WTC11 (cell line): Measurements from ENCODE around the gene MIEF1. TPM values are rescaled to one million over a fixed set of nuclear protein-coding genes. Genes with fewer than 3 reads are reported as not detected.

Source experiments
- ATF1 ChIP-seq: sonication (generic); formaldehyde crosslinking; IDR thresholded peaks from 2 replicates; pipeline ENCODE4 v1.8.1; 2023; ENCODE audit warnings: mild to moderate bottlenecking, moderate library complexity, missing genetic modification reagents
- ATF3 ChIP-seq: sonication (generic); formaldehyde crosslinking; conservative IDR thresholded peaks from 2 replicates; pipeline ENCODE4 v1.8.1; 2022; ENCODE audit warnings: mild to moderate bottlenecking, missing genetic modification reagents
- CREM ChIP-seq: sonication (generic); formaldehyde crosslinking; IDR thresholded peaks from 2 replicates; pipeline ENCODE4 v1.8.1; 2022; ENCODE audit warnings: mild to moderate bottlenecking, missing genetic modification reagents, moderate library complexity
- ETV6 ChIP-seq: sonication (generic); formaldehyde crosslinking; IDR thresholded peaks from 2 replicates; pipeline ENCODE4 v1.8.1; 2022; ENCODE audit warnings: mild to moderate bottlenecking, missing genetic modification reagents
- FOXP4 ChIP-seq: sonication (generic); formaldehyde crosslinking; IDR thresholded peaks from 2 replicates; pipeline ENCODE4 v1.8.0; 2022; ENCODE audit warnings: mild to moderate bottlenecking, missing genetic modification reagents
- JUN ChIP-seq: sonication (generic); formaldehyde crosslinking; IDR thresholded peaks from 2 replicates; pipeline ENCODE4 v1.8.0; 2023; ENCODE audit warnings: mild to moderate bottlenecking, missing genetic modification reagents
- MXD4 ChIP-seq: fragments of 250-450 bp; sonication (Bioruptor Pico); IDR thresholded peaks from 2 replicates; pipeline ENCODE4 v1.8.0; 2021; ENCODE audit warnings: mild to moderate bottlenecking, moderate library complexity, borderline replicate concordance
- NR1H2 ChIP-seq: sonication (generic); formaldehyde crosslinking; IDR thresholded peaks from 2 replicates; pipeline ENCODE4 v1.9.0; 2021; ENCODE audit warnings: mild to moderate bottlenecking, moderate library complexity, missing genetic modification reagents
- PREB ChIP-seq: sonication (generic); formaldehyde crosslinking; IDR thresholded peaks from 2 replicates; pipeline ENCODE4 v1.8.1; 2022; ENCODE audit warnings: mild to moderate bottlenecking, missing genetic modification reagents, moderate library complexity, borderline replicate concordance
- RELA ChIP-seq: sonication (generic); formaldehyde crosslinking; IDR thresholded peaks from 2 replicates; pipeline ENCODE4 v1.8.1; 2022; ENCODE audit warnings: missing genetic modification reagents, mild to moderate bottlenecking, borderline replicate concordance
- SMAD3 ChIP-seq: sonication (generic); formaldehyde crosslinking; IDR thresholded peaks from 2 replicates; pipeline ENCODE4 v1.8.0; 2022; ENCODE audit warnings: missing genetic modification reagents, mild to moderate bottlenecking, borderline replicate concordance
- TP53 ChIP-seq: sonication (generic); formaldehyde crosslinking; IDR thresholded peaks from 2 replicates; pipeline ENCODE4 v1.8.1; 2023; ENCODE audit warnings: mild to moderate bottlenecking, missing genetic modification reagents
- ZBTB21 ChIP-seq: sonication (generic); formaldehyde crosslinking; IDR thresholded peaks from 2 replicates; pipeline ENCODE4 v1.8.1; 2023; ENCODE audit warnings: mild to moderate bottlenecking, missing genetic modification reagents, borderline replicate concordance
- ZMAT4 ChIP-seq: fragments of 250-450 bp; sonication (Bioruptor Pico); IDR thresholded peaks from 2 replicates; pipeline ENCODE4 v1.9.0; 2021; ENCODE audit warnings: mild to moderate bottlenecking
- ZNF232 ChIP-seq: sonication (generic); formaldehyde crosslinking; IDR thresholded peaks from 2 replicates; pipeline ENCODE4 v1.8.0; 2022; ENCODE audit warnings: mild to moderate bottlenecking, missing genetic modification reagents
- ZNF396 ChIP-seq: fragments of 250-450 bp; sonication (Bioruptor Pico); IDR thresholded peaks from 2 replicates; pipeline ENCODE4 v1.8.0; 2021; ENCODE audit warnings: mild to moderate bottlenecking, moderate library complexity, borderline replicate concordance
- ZNF512 ChIP-seq: sonication (generic); formaldehyde crosslinking; IDR thresholded peaks from 2 replicates; pipeline ENCODE4 v1.8.1; 2022; ENCODE audit warnings: missing genetic modification reagents, borderline replicate concordance
- ZNF532 ChIP-seq: fragments of 250-450 bp; sonication (Bioruptor Pico); IDR thresholded peaks from 2 replicates; pipeline ENCODE4 v1.9.0; 2021; ENCODE audit warnings: mild to moderate bottlenecking, borderline replicate concordance
- ZNF671 ChIP-seq: fragments of 250-450 bp; sonication (Bioruptor Pico); IDR thresholded peaks from 2 replicates; pipeline ENCODE4 v1.8.0; 2021; ENCODE audit warnings: mild to moderate bottlenecking
- total RNA-seq: library from RNA; stranded (reverse); gene quantifications from 3 replicates; pipeline ENCODE4 v1.2.3, GENCODE V29; 2021
- TF ChIP-seq, protein P1 (sequence below): sonication (generic); formaldehyde crosslinking; IDR thresholded peaks from 2 replicates; pipeline ENCODE4 v1.8.0; 2023; ENCODE audit warnings: missing genetic modification reagents
- TF ChIP-seq, protein P2 (sequence below): sonication (generic); formaldehyde crosslinking; IDR thresholded peaks from 2 replicates; pipeline ENCODE4 v1.8.1; 2022; ENCODE audit warnings: low read depth, missing genetic modification reagents, borderline replicate concordance
- TF ChIP-seq, protein P3 (sequence below): sonication (generic); formaldehyde crosslinking; IDR thresholded peaks from 2 replicates; pipeline ENCODE4 v1.8.0; 2022; ENCODE audit warnings: mild to moderate bottlenecking, missing genetic modification reagents

MIEF1 gene
- total RNA-seq, 1 experiment from 2014 or later: 38.7 TPM

GRCh38 chr22:39528681-39529486, 26.8 kb downstream of the MIEF1 start (continued):
- TF ChIP-seq SMAD3 (CRISPR knock-in tag) (no peak; the same call in 1 of the 2 replicates), ATF1 (no peak), PREB (no peak), ZNF671 (no peak), ZNF232 (CRISPR knock-in tag) (peak; percentile 30), MXD4 (CRISPR knock-in tag) (no peak), CREM (CRISPR knock-in tag) (no peak), RELA (no peak), NR1H2 (CRISPR knock-in tag) (no peak), ZMAT4 (CRISPR knock-in tag) (no peak), ETV6 (CRISPR knock-in tag) (peak; percentile 89; the same call in 1 of the 2 replicates), ZNF512 (CRISPR knock-in tag) (no peak), TP53 (CRISPR knock-in tag) (no peak), FOXP4 (CRISPR knock-in tag) (no peak), ATF3 (CRISPR knock-in tag) (no peak), ZNF396 (CRISPR knock-in tag) (no peak), JUN (0 out of 2 replicates have a peak, but pooled peaks have one; percentile 23), ZBTB21 (CRISPR knock-in tag) (no peak), ZNF532 (CRISPR knock-in tag) (no peak)
- TF ChIP-seq, protein P1, sequence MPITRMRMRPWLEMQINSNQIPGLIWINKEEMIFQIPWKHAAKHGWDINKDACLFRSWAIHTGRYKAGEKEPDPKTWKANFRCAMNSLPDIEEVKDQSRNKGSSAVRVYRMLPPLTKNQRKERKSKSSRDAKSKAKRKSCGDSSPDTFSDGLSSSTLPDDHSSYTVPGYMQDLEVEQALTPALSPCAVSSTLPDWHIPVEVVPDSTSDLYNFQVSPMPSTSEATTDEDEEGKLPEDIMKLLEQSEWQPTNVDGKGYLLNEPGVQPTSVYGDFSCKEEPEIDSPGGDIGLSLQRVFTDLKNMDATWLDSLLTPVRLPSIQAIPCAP (CRISPR knock-in tag): no peak
- TF ChIP-seq, protein P2, sequence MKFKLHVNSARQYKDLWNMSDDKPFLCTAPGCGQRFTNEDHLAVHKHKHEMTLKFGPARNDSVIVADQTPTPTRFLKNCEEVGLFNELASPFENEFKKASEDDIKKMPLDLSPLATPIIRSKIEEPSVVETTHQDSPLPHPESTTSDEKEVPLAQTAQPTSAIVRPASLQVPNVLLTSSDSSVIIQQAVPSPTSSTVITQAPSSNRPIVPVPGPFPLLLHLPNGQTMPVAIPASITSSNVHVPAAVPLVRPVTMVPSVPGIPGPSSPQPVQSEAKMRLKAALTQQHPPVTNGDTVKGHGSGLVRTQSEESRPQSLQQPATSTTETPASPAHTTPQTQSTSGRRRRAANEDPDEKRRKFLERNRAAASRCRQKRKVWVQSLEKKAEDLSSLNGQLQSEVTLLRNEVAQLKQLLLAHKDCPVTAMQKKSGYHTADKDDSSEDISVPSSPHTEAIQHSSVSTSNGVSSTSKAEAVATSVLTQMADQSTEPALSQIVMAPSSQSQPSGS (CRISPR knock-in tag): no peak
- TF ChIP-seq, protein P3, sequence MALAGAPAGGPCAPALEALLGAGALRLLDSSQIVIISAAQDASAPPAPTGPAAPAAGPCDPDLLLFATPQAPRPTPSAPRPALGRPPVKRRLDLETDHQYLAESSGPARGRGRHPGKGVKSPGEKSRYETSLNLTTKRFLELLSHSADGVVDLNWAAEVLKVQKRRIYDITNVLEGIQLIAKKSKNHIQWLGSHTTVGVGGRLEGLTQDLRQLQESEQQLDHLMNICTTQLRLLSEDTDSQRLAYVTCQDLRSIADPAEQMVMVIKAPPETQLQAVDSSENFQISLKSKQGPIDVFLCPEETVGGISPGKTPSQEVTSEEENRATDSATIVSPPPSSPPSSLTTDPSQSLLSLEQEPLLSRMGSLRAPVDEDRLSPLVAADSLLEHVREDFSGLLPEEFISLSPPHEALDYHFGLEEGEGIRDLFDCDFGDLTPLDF (CRISPR knock-in tag): no peak
